ENCODE measurements around the gene ITIH1.

The ITIH1 gene

GRCh38 chr3:52838561-52839267 lies 61.3 kb downstream of the ITIH1 start:
- no peaks in the 10 kb centered on the region for H3K27me3 ChIP-seq (ENCODE audit: control insufficient read depth, insufficient read depth, low read length)
- no peak overlapping the region for H3K4me3 ChIP-seq (ENCODE audit: low read length)
- H3K36me3 ChIP-seq (ENCODE audit: control insufficient read depth, low read depth, low read length), result no peaks in the 10 kb centered on the region
- no peak overlapping the region for H3K9ac ChIP-seq (ENCODE audit: low read length)
- peaks cover 6% of the 10 kb centered on the region for H3K4me1 ChIP-seq (ENCODE audit: control insufficient read depth, low read depth, low read length)
- no peak overlapping the region for H3K27ac ChIP-seq (ENCODE audit: low read length)
- no peaks in the 10 kb centered on the region for H3K9me3 ChIP-seq (ENCODE audit: control insufficient read depth, low read depth, low read length)

- peaks cover 6% of the 10 kb centered on the region for H3K4me1 ChIP-seq (ENCODE audit: control insufficient read depth, low read depth, low read length)
- no peaks in the 10 kb centered on the region for H3K36me3 ChIP-seq (ENCODE audit: control insufficient read depth, low read depth, low read length)
- H3K9ac ChIP-seq (ENCODE audit: low read length), result no peak overlapping the region
- no peak overlapping the region for H3K4me3 ChIP-seq (ENCODE audit: low read length)
- no peaks in the 10 kb centered on the region for H3K9me3 ChIP-seq (ENCODE audit: control insufficient read depth, low read depth, low read length)
- no peak overlapping the region for H3K27ac ChIP-seq (ENCODE audit: low read length)
- H3K27me3 ChIP-seq (ENCODE audit: control insufficient read depth, insufficient read depth, low read length), result no peaks in the 10 kb centered on the region
These were observed 61.8 kb downstream of the ITIH1 start for GRCh38 chr3:52839268-52839575.

- H3K9me3 ChIP-seq (ENCODE audit: control insufficient read depth, low read depth, low read length), result no peaks in the 10 kb centered on the region
- peaks cover 6% of the 10 kb centered on the region for H3K4me1 ChIP-seq (ENCODE audit: control insufficient read depth, low read depth, low read length)
- no peaks in the 10 kb centered on the region for H3K36me3 ChIP-seq (ENCODE audit: control insufficient read depth, low read depth, low read length)
- no peaks in the 10 kb centered on the region for H3K27me3 ChIP-seq (ENCODE audit: control insufficient read depth, insufficient read depth, low read length)
- H3K27ac ChIP-seq (ENCODE audit: low read length), result no peak overlapping the region
- no peak overlapping the region for H3K4me3 ChIP-seq (ENCODE audit: low read length)
- no peak overlapping the region for H3K9ac ChIP-seq (ENCODE audit: low read length)
These were observed 62.6 kb downstream of the ITIH1 start for GRCh38 chr3:52839892-52840545.

GRCh38 chr3:52841211-52841980 lies 64.0 kb downstream of the ITIH1 start:
- H3K4me1 ChIP-seq (ENCODE audit: control insufficient read depth, low read depth, low read length), result no peaks in the 10 kb centered on the region
- H3K9me3 ChIP-seq (ENCODE audit: control insufficient read depth, low read depth, low read length), result no peaks in the 10 kb centered on the region
- no peak overlapping the region for H3K9ac ChIP-seq (ENCODE audit: low read length)
- no peaks in the 10 kb centered on the region for H3K36me3 ChIP-seq (ENCODE audit: control insufficient read depth, low read depth, low read length)
- H3K27ac ChIP-seq (ENCODE audit: low read length), result no peak overlapping the region
- no peaks in the 10 kb centered on the region for H3K27me3 ChIP-seq (ENCODE audit: control insufficient read depth, insufficient read depth, low read length)
- H3K4me3 ChIP-seq (ENCODE audit: low read length), result no peak overlapping the region
